ENCODE measurements around the gene ZG16. TPM values are rescaled to one million over a fixed set of nuclear protein-coding genes. Genes with fewer than 3 reads are reported as not detected.

The ZG16 gene
- total and polyA plus RNA-seq, 2 experiments from 2014 or later: not detected

DNA sequence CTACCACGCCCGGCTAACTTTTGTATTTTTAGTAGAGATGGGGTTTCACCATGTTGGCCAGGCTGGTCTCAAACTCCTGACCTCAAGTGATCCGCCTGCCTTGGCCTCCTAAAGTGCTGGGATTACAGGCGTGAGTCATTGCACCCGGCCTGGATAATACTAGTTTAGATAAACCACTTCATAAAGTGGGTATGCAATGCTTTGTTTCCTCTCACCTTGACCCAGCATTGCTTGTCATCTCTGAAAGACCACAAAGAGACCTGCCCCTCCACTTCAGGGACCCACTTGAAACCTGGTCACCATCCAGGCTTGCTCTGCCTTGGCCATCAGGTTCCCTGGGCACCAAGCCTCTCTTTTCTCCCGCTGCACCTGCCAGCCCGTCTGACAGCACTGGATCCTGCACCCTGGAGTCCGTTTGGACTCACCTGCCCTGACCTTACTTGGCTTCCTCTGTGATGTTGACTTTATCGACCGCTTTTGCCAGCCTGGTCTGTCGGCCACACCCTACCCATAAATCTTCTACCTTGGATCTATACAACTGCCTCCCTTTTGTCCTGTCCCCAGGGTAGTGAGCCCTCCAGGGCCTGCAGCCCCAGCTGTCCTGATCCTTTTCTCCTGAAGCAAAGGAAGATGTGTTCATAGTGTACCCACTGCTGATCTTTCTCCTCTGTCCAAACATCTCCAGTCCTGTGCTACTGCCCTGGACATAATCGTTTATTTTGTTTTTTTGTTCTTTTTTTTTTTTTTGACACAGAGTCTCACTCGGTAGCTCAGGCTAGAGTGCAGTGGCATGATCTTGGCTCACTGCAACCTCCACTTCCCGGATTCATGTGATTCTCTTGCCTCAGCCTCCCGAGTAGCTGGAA lies 12.7 kb upstream of the ZG16 start:
- no peaks in the 10 kb centered on the region for H3K36me3 Mint-ChIP-seq (ENCODE audit: low read depth)
- Histone ChIP-seq H3K79me2 (replicated peaks; ENCODE audit: insufficient read depth) (no peaks in the 10 kb centered on the region), H3K4me3 (no peak overlapping the region), H3K27me3 (ENCODE audit: insufficient read depth) (no peaks in the 10 kb centered on the region), H2AFZ (no peak overlapping the region), H3K27ac (ENCODE audit: low read depth) (no peak overlapping the region), H3K9me2 (ENCODE audit: insufficient read depth) (no peaks in the 10 kb centered on the region), H4K20me1 (replicated peaks; ENCODE audit: insufficient read depth) (no peaks in the 10 kb centered on the region), H3K4me1 (ENCODE audit: insufficient read depth) (no peaks in the 10 kb centered on the region), H3K36me3 (ENCODE audit: insufficient read depth) (no peaks in the 10 kb centered on the region), H3F3A (replicated peaks; ENCODE audit: low read depth) (no peaks in the 10 kb centered on the region), H3K4me2 (no peak overlapping the region)
- peaks cover 2% of the 10 kb centered on the region for H3K27me3 Mint-ChIP-seq (ENCODE audit: insufficient read depth, low read depth, poor library complexity)
- H3K4me3 Mint-ChIP-seq: no peak overlapping the region
- DNase-seq (ENCODE audit: low spot score): no peak
- no peaks in the 10 kb centered on the region for H3K9me3 Mint-ChIP-seq
- no peak for ATAC-seq
- H3K27ac Mint-ChIP-seq: no peak overlapping the region
- H3K4me1 Mint-ChIP-seq: peaks cover 5% of the 10 kb centered on the region; the same call in 2 of the 3 replicates
- TF ChIP-seq STAT1 (IDR thresholded peaks at IDR 0.05; ENCODE audit: unreplicated experiment): no peak

DNA sequence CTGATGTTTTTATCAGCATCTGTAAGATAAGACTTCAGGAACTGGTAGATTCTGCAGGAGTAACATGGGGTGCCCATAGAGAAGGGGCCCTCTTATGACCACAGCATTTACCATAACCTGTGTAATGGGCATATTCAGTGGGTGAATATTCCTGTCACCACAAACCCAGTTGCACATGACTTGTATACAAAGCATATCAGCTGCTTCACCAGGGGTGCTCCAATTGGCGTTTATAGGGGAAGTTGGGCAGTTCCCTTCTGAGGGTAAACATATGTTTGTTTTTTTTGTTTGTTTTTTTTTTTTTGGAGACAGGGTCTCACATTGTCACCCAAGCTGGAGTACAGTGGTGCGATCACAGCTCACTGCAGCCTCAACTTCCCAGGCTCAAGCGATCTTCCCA lies 11.5 kb upstream of the ZG16 start:
- Histone ChIP-seq H3K79me2 (replicated peaks; ENCODE audit: insufficient read depth) (no peaks in the 10 kb centered on the region), H2AFZ (no peak overlapping the region), H3K4me2 (no peak overlapping the region), H3K36me3 (ENCODE audit: insufficient read depth) (no peaks in the 10 kb centered on the region), H3K4me3 (no peak overlapping the region), H3K4me1 (ENCODE audit: insufficient read depth) (no peaks in the 10 kb centered on the region), H3K27ac (ENCODE audit: low read depth) (no peak overlapping the region), H3K27me3 (ENCODE audit: insufficient read depth) (no peaks in the 10 kb centered on the region), H3F3A (replicated peaks; ENCODE audit: low read depth) (no peaks in the 10 kb centered on the region), H4K20me1 (replicated peaks; ENCODE audit: insufficient read depth) (no peaks in the 10 kb centered on the region), H3K9me2 (ENCODE audit: insufficient read depth) (no peaks in the 10 kb centered on the region)
- no peak for ATAC-seq
- Mint-ChIP-seq H3K4me1 (no peaks in the 10 kb centered on the region), H3K9me3 (no peaks in the 10 kb centered on the region), H3K4me3 (no peak overlapping the region), H3K27ac (no peak overlapping the region), H3K36me3 (ENCODE audit: low read depth) (no peaks in the 10 kb centered on the region), H3K27me3 (ENCODE audit: insufficient read depth, low read depth, poor library complexity) (peaks cover 5% of the 10 kb centered on the region)
- no peak for DNase-seq (ENCODE audit: low spot score)
- TF ChIP-seq, protein P1, sequence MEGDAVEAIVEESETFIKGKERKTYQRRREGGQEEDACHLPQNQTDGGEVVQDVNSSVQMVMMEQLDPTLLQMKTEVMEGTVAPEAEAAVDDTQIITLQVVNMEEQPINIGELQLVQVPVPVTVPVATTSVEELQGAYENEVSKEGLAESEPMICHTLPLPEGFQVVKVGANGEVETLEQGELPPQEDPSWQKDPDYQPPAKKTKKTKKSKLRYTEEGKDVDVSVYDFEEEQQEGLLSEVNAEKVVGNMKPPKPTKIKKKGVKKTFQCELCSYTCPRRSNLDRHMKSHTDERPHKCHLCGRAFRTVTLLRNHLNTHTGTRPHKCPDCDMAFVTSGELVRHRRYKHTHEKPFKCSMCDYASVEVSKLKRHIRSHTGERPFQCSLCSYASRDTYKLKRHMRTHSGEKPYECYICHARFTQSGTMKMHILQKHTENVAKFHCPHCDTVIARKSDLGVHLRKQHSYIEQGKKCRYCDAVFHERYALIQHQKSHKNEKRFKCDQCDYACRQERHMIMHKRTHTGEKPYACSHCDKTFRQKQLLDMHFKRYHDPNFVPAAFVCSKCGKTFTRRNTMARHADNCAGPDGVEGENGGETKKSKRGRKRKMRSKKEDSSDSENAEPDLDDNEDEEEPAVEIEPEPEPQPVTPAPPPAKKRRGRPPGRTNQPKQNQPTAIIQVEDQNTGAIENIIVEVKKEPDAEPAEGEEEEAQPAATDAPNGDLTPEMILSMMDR (conservative IDR thresholded peaks at IDR 0.05; ENCODE audit: low read depth in 2 of 2): no peak
- TF ChIP-seq, protein P2, sequence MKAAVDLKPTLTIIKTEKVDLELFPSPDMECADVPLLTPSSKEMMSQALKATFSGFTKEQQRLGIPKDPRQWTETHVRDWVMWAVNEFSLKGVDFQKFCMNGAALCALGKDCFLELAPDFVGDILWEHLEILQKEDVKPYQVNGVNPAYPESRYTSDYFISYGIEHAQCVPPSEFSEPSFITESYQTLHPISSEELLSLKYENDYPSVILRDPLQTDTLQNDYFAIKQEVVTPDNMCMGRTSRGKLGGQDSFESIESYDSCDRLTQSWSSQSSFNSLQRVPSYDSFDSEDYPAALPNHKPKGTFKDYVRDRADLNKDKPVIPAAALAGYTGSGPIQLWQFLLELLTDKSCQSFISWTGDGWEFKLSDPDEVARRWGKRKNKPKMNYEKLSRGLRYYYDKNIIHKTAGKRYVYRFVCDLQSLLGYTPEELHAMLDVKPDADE (IDR thresholded peaks at IDR 0.05): no peak
- TF ChIP-seq, protein P3, sequence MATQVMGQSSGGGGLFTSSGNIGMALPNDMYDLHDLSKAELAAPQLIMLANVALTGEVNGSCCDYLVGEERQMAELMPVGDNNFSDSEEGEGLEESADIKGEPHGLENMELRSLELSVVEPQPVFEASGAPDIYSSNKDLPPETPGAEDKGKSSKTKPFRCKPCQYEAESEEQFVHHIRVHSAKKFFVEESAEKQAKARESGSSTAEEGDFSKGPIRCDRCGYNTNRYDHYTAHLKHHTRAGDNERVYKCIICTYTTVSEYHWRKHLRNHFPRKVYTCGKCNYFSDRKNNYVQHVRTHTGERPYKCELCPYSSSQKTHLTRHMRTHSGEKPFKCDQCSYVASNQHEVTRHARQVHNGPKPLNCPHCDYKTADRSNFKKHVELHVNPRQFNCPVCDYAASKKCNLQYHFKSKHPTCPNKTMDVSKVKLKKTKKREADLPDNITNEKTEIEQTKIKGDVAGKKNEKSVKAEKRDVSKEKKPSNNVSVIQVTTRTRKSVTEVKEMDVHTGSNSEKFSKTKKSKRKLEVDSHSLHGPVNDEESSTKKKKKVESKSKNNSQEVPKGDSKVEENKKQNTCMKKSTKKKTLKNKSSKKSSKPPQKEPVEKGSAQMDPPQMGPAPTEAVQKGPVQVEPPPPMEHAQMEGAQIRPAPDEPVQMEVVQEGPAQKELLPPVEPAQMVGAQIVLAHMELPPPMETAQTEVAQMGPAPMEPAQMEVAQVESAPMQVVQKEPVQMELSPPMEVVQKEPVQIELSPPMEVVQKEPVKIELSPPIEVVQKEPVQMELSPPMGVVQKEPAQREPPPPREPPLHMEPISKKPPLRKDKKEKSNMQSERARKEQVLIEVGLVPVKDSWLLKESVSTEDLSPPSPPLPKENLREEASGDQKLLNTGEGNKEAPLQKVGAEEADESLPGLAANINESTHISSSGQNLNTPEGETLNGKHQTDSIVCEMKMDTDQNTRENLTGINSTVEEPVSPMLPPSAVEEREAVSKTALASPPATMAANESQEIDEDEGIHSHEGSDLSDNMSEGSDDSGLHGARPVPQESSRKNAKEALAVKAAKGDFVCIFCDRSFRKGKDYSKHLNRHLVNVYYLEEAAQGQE (IDR thresholded peaks at IDR 0.05; ENCODE audit: unreplicated experiment): no peak
- TF ChIP-seq STAT1 (IDR thresholded peaks at IDR 0.05; ENCODE audit: unreplicated experiment) (no peak), POLR2AphosphoS5 (IDR thresholded peaks at IDR 0.05; ENCODE audit: low read depth) (no peak), NANOG (IDR thresholded peaks at IDR 0.05; ENCODE audit: borderline replicate concordance) (no peak), EZH2phosphoT487 (IDR thresholded peaks at IDR 0.05; ENCODE audit: unreplicated experiment) (no peak)
- TF ChIP-seq, protein P4, sequence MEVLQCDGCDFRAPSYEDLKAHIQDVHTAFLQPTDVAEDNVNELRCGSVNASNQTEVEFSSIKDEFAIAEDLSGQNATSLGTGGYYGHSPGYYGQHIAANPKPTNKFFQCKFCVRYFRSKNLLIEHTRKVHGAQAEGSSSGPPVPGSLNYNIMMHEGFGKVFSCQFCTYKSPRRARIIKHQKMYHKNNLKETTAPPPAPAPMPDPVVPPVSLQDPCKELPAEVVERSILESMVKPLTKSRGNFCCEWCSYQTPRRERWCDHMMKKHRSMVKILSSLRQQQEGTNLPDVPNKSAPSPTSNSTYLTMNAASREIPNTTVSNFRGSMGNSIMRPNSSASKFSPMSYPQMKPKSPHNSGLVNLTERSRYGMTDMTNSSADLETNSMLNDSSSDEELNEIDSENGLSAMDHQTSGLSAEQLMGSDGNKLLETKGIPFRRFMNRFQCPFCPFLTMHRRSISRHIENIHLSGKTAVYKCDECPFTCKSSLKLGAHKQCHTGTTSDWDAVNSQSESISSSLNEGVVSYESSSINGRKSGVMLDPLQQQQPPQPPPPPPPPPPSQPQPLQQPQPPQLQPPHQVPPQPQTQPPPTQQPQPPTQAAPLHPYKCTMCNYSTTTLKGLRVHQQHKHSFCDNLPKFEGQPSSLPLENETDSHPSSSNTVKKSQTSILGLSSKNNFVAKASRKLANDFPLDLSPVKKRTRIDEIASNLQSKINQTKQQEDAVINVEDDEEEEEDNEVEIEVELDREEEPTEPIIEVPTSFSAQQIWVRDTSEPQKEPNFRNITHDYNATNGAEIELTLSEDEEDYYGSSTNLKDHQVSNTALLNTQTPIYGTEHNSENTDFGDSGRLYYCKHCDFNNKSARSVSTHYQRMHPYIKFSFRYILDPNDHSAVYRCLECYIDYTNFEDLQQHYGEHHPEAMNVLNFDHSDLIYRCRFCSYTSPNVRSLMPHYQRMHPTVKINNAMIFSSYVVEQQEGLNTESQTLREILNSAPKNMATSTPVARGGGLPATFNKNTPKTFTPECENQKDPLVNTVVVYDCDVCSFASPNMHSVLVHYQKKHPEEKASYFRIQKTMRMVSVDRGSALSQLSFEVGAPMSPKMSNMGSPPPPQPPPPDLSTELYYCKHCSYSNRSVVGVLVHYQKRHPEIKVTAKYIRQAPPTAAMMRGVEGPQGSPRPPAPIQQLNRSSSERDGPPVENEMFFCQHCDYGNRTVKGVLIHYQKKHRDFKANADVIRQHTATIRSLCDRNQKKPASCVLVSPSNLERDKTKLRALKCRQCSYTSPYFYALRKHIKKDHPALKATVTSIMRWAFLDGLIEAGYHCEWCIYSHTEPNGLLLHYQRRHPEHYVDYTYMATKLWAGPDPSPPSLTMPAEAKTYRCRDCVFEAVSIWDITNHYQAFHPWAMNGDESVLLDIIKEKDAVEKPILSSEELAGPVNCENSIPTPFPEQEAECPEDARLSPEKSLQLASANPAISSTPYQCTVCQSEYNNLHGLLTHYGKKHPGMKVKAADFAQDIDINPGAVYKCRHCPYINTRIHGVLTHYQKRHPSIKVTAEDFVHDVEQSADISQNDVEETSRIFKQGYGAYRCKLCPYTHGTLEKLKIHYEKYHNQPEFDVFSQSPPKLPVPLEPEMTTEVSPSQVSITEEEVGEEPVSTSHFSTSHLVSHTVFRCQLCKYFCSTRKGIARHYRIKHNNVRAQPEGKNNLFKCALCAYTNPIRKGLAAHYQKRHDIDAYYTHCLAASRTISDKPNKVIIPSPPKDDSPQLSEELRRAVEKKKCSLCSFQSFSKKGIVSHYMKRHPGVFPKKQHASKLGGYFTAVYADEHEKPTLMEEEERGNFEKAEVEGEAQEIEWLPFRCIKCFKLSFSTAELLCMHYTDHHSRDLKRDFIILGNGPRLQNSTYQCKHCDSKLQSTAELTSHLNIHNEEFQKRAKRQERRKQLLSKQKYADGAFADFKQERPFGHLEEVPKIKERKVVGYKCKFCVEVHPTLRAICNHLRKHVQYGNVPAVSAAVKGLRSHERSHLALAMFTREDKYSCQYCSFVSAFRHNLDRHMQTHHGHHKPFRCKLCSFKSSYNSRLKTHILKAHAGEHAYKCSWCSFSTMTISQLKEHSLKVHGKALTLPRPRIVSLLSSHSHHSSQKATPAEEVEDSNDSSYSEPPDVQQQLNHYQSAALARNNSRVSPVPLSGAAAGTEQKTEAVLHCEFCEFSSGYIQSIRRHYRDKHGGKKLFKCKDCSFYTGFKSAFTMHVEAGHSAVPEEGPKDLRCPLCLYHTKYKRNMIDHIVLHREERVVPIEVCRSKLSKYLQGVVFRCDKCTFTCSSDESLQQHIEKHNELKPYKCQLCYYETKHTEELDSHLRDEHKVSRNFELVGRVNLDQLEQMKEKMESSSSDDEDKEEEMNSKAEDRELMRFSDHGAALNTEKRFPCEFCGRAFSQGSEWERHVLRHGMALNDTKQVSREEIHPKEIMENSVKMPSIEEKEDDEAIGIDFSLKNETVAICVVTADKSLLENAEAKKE (CRISPR knock-in tag; IDR thresholded peaks at IDR 0.05): no peak

All from GM23338 (cell line).